Smooth muscle cell (in vitro differentiated cells): ENCODE results near the gene ATP2A3. TPM values are rescaled to one million over a fixed set of nuclear protein-coding genes. Genes with fewer than 3 reads are reported as not detected.

Experiments used
- DNase-seq: peaks from one replicate; lab custom pipeline; 2025; ENCODE audit not compliant: unreplicated experiment; lab: John Stamatoyannopoulos, UW
- H2AFZ ChIP-seq: fragments of 200-600 bp; sonication (generic); 2 replicates; pipeline ENCODE4 v1.6.0; 2016; ENCODE audit warnings: antibody characterized with exemption, low read depth, mild to moderate bottlenecking
- H3F3A ChIP-seq: fragments of 200-600 bp; sonication (generic); 2 replicates; pipeline ENCODE4 v1.6.0; 2017; ENCODE audit warnings: antibody characterized with exemption, low read depth
- H3K27ac ChIP-seq: fragments of 200-600 bp; sonication (generic); 2 replicates; pipeline ENCODE4 v1.5.1; 2016; ENCODE audit warnings: low read depth, mild to moderate bottlenecking
- H3K27me3 ChIP-seq: fragments of 200-600 bp; sonication (generic); 2 replicates; pipeline ENCODE4 v1.6.1; 2016; ENCODE audit warnings: low read depth, mild to moderate bottlenecking
- H3K36me3 ChIP-seq: fragments of 200-600 bp; sonication (generic); 2 replicates; pipeline ENCODE4 v1.5.1; 2016; ENCODE audit warnings: low read depth
- H3K4me1 ChIP-seq: fragments of 200-600 bp; sonication (generic); 2 replicates; pipeline ENCODE4 v1.5.1; 2016; ENCODE audit warnings: low read depth
- H3K4me2 ChIP-seq: fragments of 200-600 bp; sonication (generic); 2 replicates; pipeline ENCODE4 v1.6.0; 2016; ENCODE audit warnings: mild to moderate bottlenecking
- H3K4me3 ChIP-seq: fragments of 200-600 bp; sonication (generic); 2 replicates; pipeline ENCODE4 v1.5.1; 2016; ENCODE audit warnings: mild to moderate bottlenecking
- H3K79me2 ChIP-seq: fragments of 200-600 bp; sonication (generic); 2 replicates; pipeline ENCODE4 v1.6.0; 2016; ENCODE audit warnings: low read depth, mild to moderate bottlenecking
- H3K9ac ChIP-seq: fragments of 200-600 bp; sonication (generic); 2 replicates; pipeline ENCODE4 v1.6.0; 2016; ENCODE audit warnings: low read depth
- H3K9me3 ChIP-seq: fragments of 200-600 bp; sonication (generic); replicated peaks from 2 replicates; pipeline ENCODE4 v1.5.1; 2016; ENCODE audit warnings: low read depth
- H4K20me1 ChIP-seq: fragments of 200-600 bp; sonication (generic); 2 replicates; pipeline ENCODE4 v1.6.0; 2016; ENCODE audit warnings: low read depth
- WGBS: methylation state at CpG from one replicate; pipeline ENCODE4 v1.1.7; 2016; ENCODE audit warnings: low lambda C conversion rate; 5-methylcytosine and 5-hydroxymethylcytosine counted together
- polyA plus RNA-seq: library from polyadenylated mRNA; unstranded; fragments of >200 nt; fragmentation: Nextera tagmentation; extraction: Ambion mirVana; gene quantifications from 2 replicates; pipeline ENCODE4 v1.2.1, GENCODE V29; 2016
- total RNA-seq: library from RNA; depleted of rRNA; stranded (reverse); fragments of >200 nt; gene quantifications from 2 replicates; pipeline ENCODE4 v1.2.3, GENCODE V29; 2014
- TF ChIP-seq, protein P1 (sequence below): fragments of 200-600 bp; sonication (generic); IDR thresholded peaks from 2 replicates; pipeline ENCODE4 v1.5.1; 2017; ENCODE audit warnings: borderline replicate concordance, mild to moderate bottlenecking, antibody characterized with exemption; ENCODE audit not compliant: insufficient read depth, poor library complexity, severe bottlenecking

The ATP2A3 gene
- total and polyA plus RNA-seq, 2 experiments from 2014 or later = 4.2 to 7.8 TPM

DNA sequence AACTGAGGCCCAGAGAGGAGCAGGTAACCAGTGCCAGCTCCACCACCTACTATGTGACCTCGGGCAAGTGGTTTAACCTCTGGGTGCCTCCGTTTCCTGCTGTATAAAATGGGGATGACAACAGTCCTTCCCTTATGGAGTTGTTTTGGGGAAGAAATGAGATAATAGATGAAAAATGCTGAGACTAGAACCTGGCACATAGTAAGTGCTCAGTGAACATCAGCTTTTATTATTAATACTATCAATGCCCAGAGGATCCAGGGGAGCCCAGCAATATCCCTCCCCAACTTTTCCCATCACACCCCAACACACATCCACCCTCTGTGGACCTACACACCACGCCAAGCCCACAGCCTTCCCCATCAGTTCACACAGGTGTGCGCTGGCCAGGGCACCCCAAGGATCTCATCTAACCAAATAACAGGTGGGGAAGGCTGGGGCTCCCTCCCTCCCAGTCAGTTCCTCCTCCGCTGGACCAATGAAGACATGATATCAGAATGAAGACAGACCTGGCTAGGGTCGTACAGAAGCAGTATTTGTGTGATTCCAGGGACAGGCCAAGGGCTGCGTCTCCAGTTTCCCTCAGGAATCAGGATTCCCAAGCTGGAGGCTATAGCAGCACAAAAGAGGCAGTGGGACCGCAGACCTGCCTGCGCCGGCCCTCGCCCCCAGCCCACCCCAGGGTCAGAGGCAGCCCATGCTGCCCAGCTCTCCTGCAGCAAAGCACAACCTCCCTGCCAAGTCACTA is 1.8 kb downstream of the ATP2A3 start:
- peaks cover 41% of the 10 kb centered on the region for H3K27me3 ChIP-seq

DNA sequence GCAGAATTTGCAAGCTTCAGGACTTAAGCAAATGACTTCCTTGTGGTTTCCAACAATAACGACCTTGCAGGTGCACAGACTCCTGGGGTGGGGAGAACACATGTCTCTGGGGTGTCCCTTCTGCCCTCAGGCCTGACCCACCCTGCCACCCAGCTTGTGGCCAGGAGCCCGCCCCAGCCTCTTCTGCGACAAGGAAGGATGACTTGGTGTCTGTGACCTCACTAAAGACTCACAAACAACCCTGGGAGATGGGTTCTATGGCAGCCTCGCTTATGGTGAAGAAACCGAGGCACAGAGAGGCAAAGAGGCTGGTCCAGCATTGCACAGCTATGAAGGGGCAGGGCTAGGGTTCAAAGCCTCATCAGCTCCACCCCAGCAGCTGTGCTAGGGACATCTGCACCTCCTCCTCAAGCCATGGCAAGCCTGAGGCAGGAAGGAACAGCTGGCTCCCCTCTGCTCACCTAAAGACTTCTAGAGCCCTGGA is 2.6 kb downstream of the ATP2A3 start:
- Histone ChIP-seq H3F3A (no peaks in the 10 kb centered on the region), H3K4me3 (no peak overlapping the region), H3K4me2 (no peak overlapping the region), H3K27me3 (peaks cover 41% of the 10 kb centered on the region), H3K36me3 (no peaks in the 10 kb centered on the region), H3K9me3 (no peaks in the 10 kb centered on the region), H3K4me1 (peaks cover 10% of the 10 kb centered on the region), H2AFZ (no peak overlapping the region), H3K79me2 (no peaks in the 10 kb centered on the region), H3K27ac (no peak overlapping the region), H3K9ac (no peak overlapping the region), H4K20me1 (no peaks in the 10 kb centered on the region)
- WGBS = 77% methylated on average over 5 of the region's 5 CpGs
- DNase-seq = no peak
- TF ChIP-seq, protein P1, sequence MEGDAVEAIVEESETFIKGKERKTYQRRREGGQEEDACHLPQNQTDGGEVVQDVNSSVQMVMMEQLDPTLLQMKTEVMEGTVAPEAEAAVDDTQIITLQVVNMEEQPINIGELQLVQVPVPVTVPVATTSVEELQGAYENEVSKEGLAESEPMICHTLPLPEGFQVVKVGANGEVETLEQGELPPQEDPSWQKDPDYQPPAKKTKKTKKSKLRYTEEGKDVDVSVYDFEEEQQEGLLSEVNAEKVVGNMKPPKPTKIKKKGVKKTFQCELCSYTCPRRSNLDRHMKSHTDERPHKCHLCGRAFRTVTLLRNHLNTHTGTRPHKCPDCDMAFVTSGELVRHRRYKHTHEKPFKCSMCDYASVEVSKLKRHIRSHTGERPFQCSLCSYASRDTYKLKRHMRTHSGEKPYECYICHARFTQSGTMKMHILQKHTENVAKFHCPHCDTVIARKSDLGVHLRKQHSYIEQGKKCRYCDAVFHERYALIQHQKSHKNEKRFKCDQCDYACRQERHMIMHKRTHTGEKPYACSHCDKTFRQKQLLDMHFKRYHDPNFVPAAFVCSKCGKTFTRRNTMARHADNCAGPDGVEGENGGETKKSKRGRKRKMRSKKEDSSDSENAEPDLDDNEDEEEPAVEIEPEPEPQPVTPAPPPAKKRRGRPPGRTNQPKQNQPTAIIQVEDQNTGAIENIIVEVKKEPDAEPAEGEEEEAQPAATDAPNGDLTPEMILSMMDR = no peak

More for the DNA sequence above, 1.8 kb downstream of the ATP2A3 start:
- TF ChIP-seq, protein P1 = no peak
- Histone ChIP-seq H3K27ac (no peak overlapping the region), H3K36me3 (no peaks in the 10 kb centered on the region), H3K9me3 (no peaks in the 10 kb centered on the region), H3K9ac (no peak overlapping the region), H3K79me2 (no peaks in the 10 kb centered on the region), H3F3A (no peaks in the 10 kb centered on the region), H3K4me2 (no peak overlapping the region), H2AFZ (no peak overlapping the region), H3K4me3 (no peak overlapping the region), H3K4me1 (peaks cover 10% of the 10 kb centered on the region), H4K20me1 (no peaks in the 10 kb centered on the region)
- 88% methylated on average over 11 of the region's 11 CpGs for WGBS
- no peak for DNase-seq

DNA sequence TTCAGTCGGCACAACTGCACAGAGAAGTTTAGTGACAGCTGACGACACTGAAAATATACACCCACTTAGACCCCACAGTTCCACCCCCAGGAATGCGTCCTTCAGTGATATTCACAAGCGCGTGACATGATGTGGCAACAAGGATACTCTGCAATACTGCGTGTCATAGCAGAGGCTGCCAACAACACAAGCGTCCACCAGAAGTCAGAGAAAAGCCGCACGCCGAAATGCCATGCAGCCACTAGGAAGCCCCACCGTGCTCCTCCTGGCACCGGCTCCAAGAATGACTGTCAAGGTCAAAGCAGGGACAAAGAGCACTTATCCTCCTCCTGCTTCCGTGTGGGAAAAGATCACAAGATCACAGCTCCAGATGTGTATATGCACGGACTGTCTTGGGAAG is 3.5 kb downstream of the ATP2A3 start:
- Histone ChIP-seq H3K9ac (no peak overlapping the region), H3K4me2 (no peak overlapping the region)
- no peak for DNase-seq

More for the DNA sequence above, 3.5 kb downstream of the ATP2A3 start:
- Histone ChIP-seq H3K36me3 (no peaks in the 10 kb centered on the region), H3K9me3 (no peaks in the 10 kb centered on the region), H4K20me1 (no peaks in the 10 kb centered on the region), H3K4me1 (peaks cover 10% of the 10 kb centered on the region), H3F3A (no peaks in the 10 kb centered on the region), H2AFZ (no peak overlapping the region), H3K79me2 (no peaks in the 10 kb centered on the region), H3K27ac (no peak overlapping the region), H3K27me3 (peaks cover 41% of the 10 kb centered on the region), H3K4me3 (no peak overlapping the region)
- TF ChIP-seq, protein P1 = no peak
- 86% methylated on average over 14 of the region's 14 CpGs for WGBS
